Measurements from ENCODE around the gene LEP.

Gene LEP

DNA sequence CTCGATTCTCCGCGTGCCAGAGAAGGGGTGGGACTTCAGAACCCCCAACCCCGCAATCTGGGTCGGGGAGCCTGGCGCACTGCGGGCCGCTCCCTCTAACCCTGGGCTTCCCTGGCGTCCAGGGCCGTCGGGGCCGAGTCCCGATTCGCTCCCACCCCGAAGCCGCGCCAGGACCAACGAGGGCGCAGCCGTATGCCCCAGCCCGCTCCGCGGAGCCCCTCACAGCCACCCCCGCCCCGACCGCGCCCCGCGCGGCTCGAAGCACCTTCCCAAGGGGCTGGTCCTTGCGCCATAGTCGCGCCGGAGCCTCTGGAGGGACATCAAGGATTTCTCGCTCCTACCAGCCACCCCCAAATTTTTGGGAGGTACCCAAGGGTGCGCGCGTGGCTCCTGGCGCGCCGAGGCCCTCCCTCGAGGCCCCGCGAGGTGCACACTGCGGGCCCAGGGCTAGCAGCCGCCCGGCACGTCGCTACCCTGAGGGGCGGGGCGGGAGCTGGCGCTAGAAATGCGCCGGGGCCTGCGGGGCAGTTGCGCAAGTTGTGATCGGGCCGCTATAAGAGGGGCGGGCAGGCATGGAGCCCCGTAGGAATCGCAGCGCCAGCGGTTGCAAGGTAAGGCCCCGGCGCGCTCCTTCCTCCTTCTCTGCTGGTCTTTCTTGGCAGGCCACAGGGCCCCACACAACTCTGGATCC, at the start of gene LEP:
Gene LEP, plus strand, starts transcription at position 583 of the 691 bp plus-strand sequence. CDS start 10,741 bp downstream, outside the sequence.
- no peak for DNase-seq

DNA sequence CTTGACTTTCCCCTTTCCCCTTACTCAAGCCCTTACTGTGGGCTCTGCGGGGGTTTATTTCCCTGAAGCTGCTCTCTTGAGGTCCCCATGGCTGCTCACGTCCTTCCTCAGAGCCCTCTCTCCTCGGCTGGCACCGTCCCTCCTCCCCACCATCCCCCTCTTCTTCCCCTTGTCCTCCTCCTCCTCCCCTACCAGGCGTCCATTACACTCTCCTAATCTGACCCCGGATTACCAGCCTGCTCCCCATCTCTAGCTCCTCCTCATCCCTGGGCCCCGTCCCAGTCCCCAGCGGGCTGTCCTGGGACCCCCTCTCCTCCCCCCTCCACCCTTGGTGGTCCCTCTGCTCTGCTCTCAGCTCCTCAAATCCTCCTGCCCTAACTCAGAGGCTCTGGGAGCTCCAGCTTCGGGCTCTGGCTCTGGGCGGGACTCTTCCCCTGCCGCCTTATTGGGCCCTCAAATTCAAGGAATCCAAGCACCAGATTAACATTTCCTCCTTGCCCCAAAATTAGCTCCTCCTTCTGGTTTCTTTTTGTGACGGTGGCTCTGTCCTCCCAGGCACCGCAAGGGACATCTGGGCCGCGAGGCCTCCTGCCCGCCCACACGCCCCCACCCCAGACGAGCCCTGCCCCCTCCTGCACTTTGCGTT, 48.5 kb upstream of the LEP start:
- no peak for DNase-seq

- DNase-seq, result no peak
Observed at GRCh38 chr7:128194533-128195282, 46.4 kb upstream of the LEP start.

- DNase-seq, result no peak
Observed at GRCh38 chr7:128197589-128197988, 43.5 kb upstream of the LEP start.

DNA sequence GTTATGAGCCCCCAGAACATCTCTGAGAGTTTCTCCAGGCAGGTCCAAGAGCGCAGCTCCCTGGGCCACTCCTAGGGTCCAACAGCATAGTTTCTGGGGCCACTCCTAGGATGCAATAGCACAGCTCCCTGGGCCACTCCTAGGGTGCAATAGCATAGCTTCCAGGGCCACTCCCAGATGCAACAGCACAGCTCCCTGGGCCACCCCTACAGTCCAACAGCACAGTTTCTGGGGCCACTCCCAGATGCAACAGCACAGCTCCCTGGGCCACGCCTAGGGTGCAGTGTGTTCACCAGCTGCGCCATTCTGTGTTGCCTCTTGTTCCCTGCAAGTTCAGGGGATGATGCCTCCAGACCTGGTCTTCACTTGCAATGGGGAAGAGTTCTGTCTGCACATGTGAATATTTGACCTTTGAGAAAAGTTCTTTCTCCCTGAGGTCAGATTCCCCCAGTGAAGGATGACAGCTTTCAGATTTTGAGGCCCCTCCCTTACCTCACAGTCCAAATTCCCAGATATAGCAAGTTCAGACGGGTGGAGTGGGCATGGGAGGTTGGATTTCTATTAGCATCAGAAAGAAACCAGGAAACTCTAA, 43.0 kb upstream of the LEP start:
- no peak for DNase-seq

GRCh38 chr7:128200376-128200775, 40.7 kb upstream of the LEP start:
- no peak for DNase-seq

DNA sequence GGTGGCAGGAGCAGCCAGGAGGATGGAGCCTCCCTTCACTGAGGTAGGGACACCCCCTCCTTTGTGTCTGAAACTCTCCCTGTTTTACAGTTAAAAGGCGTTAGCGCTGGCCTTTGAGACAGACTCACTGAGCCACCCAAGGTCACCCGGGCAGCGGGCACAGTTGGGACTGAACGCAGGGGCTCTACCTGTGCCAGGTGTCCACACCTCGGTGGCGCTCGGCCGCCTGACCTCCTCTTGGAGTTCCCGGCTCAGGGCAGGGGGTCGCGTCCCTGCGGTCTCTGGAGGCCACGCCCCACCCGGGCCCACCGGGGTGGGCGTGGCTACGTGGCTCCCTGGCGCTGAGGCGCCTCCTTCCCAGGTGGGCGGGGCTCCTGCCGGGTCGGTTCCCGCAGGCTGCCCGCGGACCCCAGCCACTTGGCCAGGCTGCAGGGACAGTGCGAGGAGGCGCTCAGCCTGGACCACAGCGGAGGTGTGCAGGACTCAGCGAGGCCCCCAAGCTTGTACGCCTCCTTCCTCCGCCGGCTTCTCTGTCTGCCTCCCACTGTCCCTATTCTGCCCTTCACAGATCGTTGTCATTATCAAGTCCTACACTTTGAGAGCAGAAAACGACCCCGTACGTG, 39.9 kb upstream of the LEP start:
- DNase-seq, result no peak

DNA sequence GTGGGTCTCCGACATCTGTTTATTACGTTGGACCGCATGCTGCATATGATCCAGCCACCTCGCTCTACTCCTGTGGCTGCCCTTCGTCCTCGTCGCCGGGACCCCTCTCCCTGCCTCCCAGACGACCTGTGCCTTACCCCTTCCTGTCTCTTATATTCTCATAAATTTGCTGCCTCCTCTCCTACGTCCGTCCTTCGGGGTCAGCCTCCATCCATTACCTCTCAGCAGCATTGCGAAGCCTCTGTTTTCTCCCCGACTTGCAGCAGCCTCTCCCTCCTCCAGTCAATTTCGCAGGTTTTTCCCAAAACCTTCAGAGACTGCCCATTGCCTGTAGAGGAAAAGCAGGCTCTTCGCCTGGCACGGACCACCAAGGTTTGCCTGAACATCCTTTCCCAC, 39.4 kb upstream of the LEP start:
- no peak for DNase-seq

- no peak for DNase-seq
Observed at GRCh38 chr7:128202287-128202957, 38.7 kb upstream of the LEP start.

DNA sequence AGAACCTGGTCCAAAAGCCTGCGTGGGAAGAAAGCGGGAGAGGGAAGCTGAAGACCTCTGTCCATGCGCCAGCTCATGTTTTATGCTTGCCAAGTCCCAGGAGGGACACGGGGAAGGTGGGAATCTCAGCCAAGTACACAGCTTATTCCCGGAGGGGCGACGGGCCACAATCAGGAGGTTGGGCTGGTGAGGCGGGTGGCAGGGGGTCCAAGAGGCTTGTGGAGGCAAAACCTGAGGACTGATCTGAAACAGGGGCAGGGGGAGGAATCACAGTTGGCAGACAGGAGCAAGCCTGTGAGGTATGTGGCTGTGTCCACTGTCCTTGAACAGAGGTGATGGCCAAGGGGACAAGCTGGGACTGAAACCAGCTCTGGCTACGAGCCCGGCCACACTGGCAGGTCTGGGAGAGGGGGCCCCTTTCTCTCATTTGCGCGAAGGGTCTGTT, 38.0 kb upstream of the LEP start:
- DNase-seq, result no peak

GRCh38 chr7:128203710-128204214, 37.3 kb upstream of the LEP start:
- no peak for DNase-seq

GRCh38 chr7:128204455-128204854, 36.6 kb upstream of the LEP start:
- no peak for DNase-seq

DNA sequence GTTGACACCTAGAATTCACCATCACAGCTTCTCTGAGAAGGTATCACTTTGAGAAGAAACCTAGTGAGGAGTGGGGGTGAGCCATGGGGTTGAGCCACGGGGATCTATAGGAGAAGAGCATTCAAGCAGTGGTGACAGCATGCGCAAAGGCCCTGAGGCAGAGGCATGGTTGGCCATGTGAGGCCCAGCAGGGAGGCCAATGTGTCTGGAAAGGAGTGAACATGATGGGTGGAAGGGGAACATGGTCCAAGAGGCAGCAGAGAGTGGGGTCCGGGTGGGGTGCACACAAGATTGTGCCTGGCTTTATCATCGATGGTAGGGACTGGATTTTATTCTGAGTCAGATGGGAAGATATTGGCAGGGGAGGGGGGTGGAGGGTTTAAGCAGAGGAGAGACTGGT, 36.0 kb upstream of the LEP start:
- no peak for DNase-seq

GRCh38 chr7:128206017-128206746, 34.9 kb upstream of the LEP start:
- no peak for DNase-seq

DNA sequence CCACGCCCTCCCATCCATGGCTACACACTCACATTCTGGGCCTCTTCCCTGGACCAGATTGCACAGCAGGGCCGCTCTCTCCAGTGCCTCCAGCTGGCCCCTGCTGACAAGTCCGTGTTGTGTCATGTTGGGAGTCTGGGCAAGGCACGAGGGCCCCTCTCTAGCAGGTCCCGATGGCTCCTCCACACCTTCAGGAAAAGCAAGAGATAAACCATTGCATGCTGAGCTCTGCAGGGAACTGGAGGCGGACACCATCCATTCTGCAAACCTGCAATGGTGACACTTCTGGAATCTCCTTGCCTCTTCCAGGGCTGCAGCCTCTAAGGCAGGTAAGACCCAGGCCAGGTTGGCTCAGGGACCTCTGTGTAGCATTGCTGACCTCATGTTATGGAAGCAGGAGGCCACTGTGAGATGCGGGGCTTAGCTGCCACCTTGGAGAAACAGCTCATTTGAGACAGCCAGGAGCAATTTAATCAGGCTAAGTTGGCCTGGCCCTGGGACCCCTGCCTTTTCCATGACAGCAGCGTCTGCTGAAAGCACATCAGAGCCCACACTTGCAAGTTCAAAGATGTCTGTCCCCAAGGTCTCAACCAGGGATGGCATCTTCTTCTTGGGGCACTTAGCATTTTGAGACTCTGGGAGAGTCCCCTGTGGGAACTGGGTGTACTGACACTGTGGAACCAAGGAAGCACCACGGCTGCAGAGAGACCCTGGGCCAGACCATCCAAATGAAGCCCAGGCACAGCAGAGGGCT, 34.2 kb upstream of the LEP start:
- no peak for DNase-seq

DNA sequence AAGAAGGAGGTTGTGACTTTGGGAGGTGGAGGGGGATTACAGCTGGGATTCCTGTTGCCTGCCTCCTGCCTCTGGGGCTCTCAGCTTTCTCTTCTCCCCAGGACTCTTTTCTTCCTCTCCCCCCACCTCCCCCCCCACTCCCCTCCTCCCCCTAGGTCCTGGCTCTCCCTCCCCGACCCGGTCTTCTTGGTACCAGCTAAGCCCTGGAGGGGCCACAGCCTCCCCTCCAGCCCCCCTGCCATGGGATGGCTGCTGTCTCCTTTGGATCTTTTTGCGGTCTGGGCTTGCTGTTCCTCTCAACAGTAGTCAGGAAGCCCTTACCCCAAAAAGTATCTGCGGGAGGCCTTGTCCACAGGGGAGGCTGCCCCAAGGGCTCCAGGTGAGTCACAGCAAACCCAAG, 33.5 kb upstream of the LEP start:
- DNase-seq, result no peak

DNA sequence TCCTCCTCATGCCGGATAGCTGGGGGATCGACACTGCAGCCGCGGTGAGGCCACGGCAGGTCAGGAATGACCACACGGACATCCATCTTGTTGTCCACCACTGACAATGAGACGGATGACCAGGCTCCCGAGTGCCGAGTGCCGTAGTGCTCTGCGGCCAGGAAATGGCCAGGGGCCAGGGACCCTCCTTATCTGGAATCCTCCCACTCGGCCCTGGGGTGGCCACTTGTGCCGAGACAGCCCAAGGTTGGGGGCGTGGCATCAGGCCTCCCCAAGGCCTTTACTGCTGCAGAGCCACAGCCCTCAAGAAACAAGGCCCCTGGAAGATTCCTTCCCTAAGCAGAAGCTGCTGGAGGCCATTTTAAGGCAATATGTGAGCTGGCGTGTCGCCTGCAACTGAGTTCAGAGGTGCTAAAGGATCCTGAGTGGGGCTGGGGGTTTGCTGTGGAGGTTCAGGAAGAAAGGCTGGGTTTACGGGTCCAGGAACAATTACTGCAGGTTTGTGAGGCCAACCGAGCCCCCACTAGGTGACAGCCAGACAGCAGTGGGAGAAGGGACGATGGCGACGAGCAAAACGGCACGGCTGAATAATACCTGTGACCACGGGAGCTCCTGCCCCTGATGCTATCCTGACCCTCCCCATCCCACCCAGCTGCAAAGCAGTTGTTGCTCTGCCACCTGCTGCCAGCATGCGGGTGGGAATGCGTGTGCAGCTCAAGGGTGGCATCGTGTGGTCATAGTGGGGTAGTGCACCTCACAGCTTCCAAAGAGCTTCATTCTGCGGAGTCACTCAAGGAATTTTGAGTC, 31.6 kb upstream of the LEP start:
- peak; percentile 64 for DNase-seq

- DNase-seq, result no peak
Observed at GRCh38 chr7:128210036-128210347, 31.1 kb upstream of the LEP start.

DNA sequence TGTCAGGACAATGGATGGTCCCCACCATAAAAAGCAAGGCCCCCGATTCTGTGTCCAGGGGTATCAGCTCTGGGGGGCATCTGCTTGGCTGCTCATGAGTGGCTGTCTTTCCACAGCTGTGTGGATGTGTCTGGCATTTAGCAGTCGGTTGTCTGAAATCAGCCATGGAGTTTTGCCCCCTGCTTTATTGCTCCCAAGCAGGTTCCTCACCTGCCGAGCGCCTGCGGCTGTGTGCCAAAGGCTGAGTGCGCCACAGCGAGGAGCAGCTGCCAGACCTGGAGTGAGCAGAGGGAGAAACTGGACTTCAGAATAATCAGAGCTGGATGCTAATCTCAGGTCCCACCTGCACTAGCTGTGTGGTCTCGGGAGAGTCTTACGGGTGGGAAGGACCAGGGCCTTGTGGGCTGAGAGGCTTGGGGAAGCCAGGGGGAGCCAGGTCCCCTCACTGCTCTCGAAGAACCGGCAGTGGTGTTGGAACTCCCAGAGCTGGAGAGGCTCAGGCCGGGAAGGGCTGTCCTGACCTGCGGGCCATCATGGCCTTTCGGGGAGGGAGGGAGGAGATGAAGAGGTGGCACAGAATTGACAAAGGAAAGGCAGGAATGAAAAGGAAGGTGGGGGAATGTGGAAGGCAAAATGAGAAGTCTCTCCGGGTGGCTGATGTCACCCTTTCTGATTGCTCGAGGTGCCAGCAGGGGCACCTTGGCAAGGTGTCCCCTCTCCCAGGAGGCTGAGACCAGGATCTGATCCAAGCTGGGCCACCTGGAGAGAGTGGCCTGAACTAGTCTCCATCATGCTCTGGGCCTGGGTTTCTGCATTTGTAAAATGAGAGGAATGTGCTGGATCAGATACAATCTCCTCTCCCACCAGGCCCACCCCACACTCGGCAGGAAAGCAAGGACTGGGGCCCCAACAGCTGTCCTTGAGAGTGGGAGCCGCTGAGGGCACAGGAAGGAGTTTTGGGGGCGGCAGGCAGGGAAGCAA, 30.2 kb upstream of the LEP start:
- DNase-seq, result no peak
